SK-N-MC (cell line): ENCODE data around the gene ZNF786.
"Not testable (repeated sequence)": the region's sequence is repeated elsewhere in the genome, so short reads cannot be mapped to it uniquely, and the experiment has no call there.

Experiments used
- DNase-seq: peaks from one replicate; pipeline ENCODE4 v3.0.0-alpha.2; 2011; ENCODE audit warnings: low read depth, low spot score
- H3K27ac ChIP-seq: fragments of 200-600 bp; sonication (generic); 2 replicates; pipeline ENCODE4 v1.5.1; 2016; ENCODE audit warnings: mixed run types
- H3K36me3 ChIP-seq: fragments of 200-600 bp; sonication (generic); 2 replicates; pipeline ENCODE4 v1.6.1; 2017; ENCODE audit warnings: antibody characterized with exemption, low read length, mixed read lengths; ENCODE audit not compliant: insufficient read depth
- H3K4me3 ChIP-seq: fragments of 200-600 bp; sonication (generic); 2 replicates; pipeline ENCODE4 v1.5.1; 2016
- H3K9ac ChIP-seq: fragments of 200-600 bp; sonication (generic); 2 replicates; pipeline ENCODE4 v1.8.0; 2017; ENCODE audit warnings: mixed run types, mixed read lengths; ENCODE audit not compliant: insufficient read length
- H3K9me3 ChIP-seq: fragments of 200-600 bp; sonication (generic); 2 replicates; pipeline ENCODE4 v1.6.1; 2017; ENCODE audit warnings: low read depth, mild to moderate bottlenecking, antibody characterized with exemption, low read length, moderate library complexity, mixed read lengths
- EZH2 ChIP-seq: fragments of 200-600 bp; sonication (generic); IDR thresholded peaks from one replicate; pipeline ENCODE4 v1.6.1; 2017; ENCODE audit warnings: antibody characterized with exemption
- FOXP2 ChIP-seq: optimal IDR thresholded peaks from 2 replicates; pipeline ENCODE3; 2011; ENCODE audit warnings: mild to moderate bottlenecking, moderate library complexity; ENCODE audit not compliant: insufficient read depth; ENCODE audit errors: extremely low read length, control extremely low read depth
- POLR2AphosphoS5 ChIP-seq: IDR thresholded peaks from 2 replicates; pipeline ENCODE4 v1.6.1; 2012; ENCODE audit warnings: mild to moderate bottlenecking, low read depth, low read length, borderline replicate concordance

The ZNF786 gene

GRCh38 chr7:149053384-149053783 lies 37.1 kb downstream of the ZNF786 start:
- Histone ChIP-seq H3K36me3 (no peaks in the 10 kb centered on the region), H3K9me3 (no peaks in the 10 kb centered on the region), H3K4me3 (no peak overlapping the region), H3K27ac (no peak overlapping the region), H3K9ac (no peak overlapping the region)
- TF ChIP-seq EZH2 (no peak), POLR2AphosphoS5 (no peak), FOXP2 (no peak)
- no peak for DNase-seq

GRCh38 chr7:149050941-149051340 lies 39.6 kb downstream of the ZNF786 start:
- H3K9me3 ChIP-seq: no peaks in the 10 kb centered on the region
- H3K27ac ChIP-seq: no peak overlapping the region
- no peak overlapping the region for H3K4me3 ChIP-seq
- H3K9ac ChIP-seq: no peak overlapping the region
- no peaks in the 10 kb centered on the region for H3K36me3 ChIP-seq
- DNase-seq: no peak
- no peak for TF ChIP-seq POLR2AphosphoS5
- TF ChIP-seq EZH2: no peak
- no peak for TF ChIP-seq FOXP2

GRCh38 chr7:149048805-149049204 lies 41.7 kb downstream of the ZNF786 start:
- no peak for DNase-seq

GRCh38 chr7:149046416-149046815 lies 44.1 kb downstream of the ZNF786 start:
- no peak overlapping the region for H3K27ac ChIP-seq
- DNase-seq: no peak
- H3K9me3 ChIP-seq: no peaks in the 10 kb centered on the region
- no peak overlapping the region for H3K9ac ChIP-seq
- no peak for TF ChIP-seq EZH2
- no peak for TF ChIP-seq POLR2AphosphoS5
- TF ChIP-seq FOXP2: no peak
- H3K36me3 ChIP-seq: no peaks in the 10 kb centered on the region
- H3K4me3 ChIP-seq: no peak overlapping the region

More at GRCh38 chr7:149048805-149049204, 41.7 kb downstream of the ZNF786 start:
- no peaks in the 10 kb centered on the region for H3K36me3 ChIP-seq
- H3K9me3 ChIP-seq: no peaks in the 10 kb centered on the region
- TF ChIP-seq EZH2 (no peak), FOXP2 (no peak), POLR2AphosphoS5 (no peak)
- H3K4me3 ChIP-seq: no peak overlapping the region
- no peak overlapping the region for H3K27ac ChIP-seq
- no peak overlapping the region for H3K9ac ChIP-seq

GRCh38 chr7:149043936-149044335 lies 46.6 kb downstream of the ZNF786 start:
- no peak overlapping the region for H3K9ac ChIP-seq
- H3K4me3 ChIP-seq: no peak overlapping the region
- TF ChIP-seq FOXP2 (no peak), EZH2 (no peak)
- no peak overlapping the region for H3K27ac ChIP-seq
- no peaks in the 10 kb centered on the region for H3K36me3 ChIP-seq
- DNase-seq: no peak
- H3K9me3 ChIP-seq: no peaks in the 10 kb centered on the region

- TF ChIP-seq POLR2AphosphoS5 (no peak), FOXP2 (no peak), EZH2 (no peak)
Measured at GRCh38 chr7:149041350-149041749, 49.2 kb downstream of the ZNF786 start.

GRCh38 chr7:149038641-149039040 lies 51.9 kb downstream of the ZNF786 start:
- H3K9me3 ChIP-seq, DNase-seq, H3K9ac ChIP-seq, H3K4me3 ChIP-seq, H3K27ac ChIP-seq, H3K36me3 ChIP-seq: not testable (repeated sequence)

More at GRCh38 chr7:149041350-149041749, 49.2 kb downstream of the ZNF786 start:
- Histone ChIP-seq H3K9ac (no peak overlapping the region), H3K27ac (no peak overlapping the region), H3K36me3 (no peaks in the 10 kb centered on the region), H3K4me3 (no peak overlapping the region), H3K9me3 (no peaks in the 10 kb centered on the region)
- DNase-seq: no peak

GRCh38 chr7:149036676-149037075 lies 53.8 kb downstream of the ZNF786 start:
- H3K9me3 ChIP-seq: no peaks in the 10 kb centered on the region
- no peak overlapping the region for H3K9ac ChIP-seq
- no peaks in the 10 kb centered on the region for H3K36me3 ChIP-seq
- H3K4me3 ChIP-seq: no peak overlapping the region
- DNase-seq: no peak
- no peak for TF ChIP-seq FOXP2
- no peak for TF ChIP-seq EZH2
- no peak for TF ChIP-seq POLR2AphosphoS5
- H3K27ac ChIP-seq: no peak overlapping the region

- Histone ChIP-seq H3K9ac (no peak overlapping the region), H3K36me3 (no peaks in the 10 kb centered on the region), H3K4me3 (no peak overlapping the region), H3K27ac (no peak overlapping the region), H3K9me3 (no peaks in the 10 kb centered on the region)
- TF ChIP-seq EZH2: no peak
- TF ChIP-seq POLR2AphosphoS5: no peak
- TF ChIP-seq FOXP2: no peak
- no peak for DNase-seq
Measured at GRCh38 chr7:149031353-149031910, 59.1 kb downstream of the ZNF786 start.

- H3K36me3 ChIP-seq, H3K27ac ChIP-seq, H3K9ac ChIP-seq, H3K9me3 ChIP-seq, H3K4me3 ChIP-seq, DNase-seq: not testable (repeated sequence)
Measured at GRCh38 chr7:149030439-149030838, 60.1 kb downstream of the ZNF786 start.
